NCI-H2081 (cell line): Measurements from ENCODE around the gene RAMP3.
"Not testable (repeated sequence)": the region's sequence is repeated elsewhere in the genome, so short reads cannot be mapped to it uniquely, and the experiment has no call there.

Source experiments
- DNase-seq, 2 experiments: peaks; one replicate each; lab custom pipeline; 2025; lab: John Stamatoyannopoulos, UW

RAMP3 gene

DNA sequence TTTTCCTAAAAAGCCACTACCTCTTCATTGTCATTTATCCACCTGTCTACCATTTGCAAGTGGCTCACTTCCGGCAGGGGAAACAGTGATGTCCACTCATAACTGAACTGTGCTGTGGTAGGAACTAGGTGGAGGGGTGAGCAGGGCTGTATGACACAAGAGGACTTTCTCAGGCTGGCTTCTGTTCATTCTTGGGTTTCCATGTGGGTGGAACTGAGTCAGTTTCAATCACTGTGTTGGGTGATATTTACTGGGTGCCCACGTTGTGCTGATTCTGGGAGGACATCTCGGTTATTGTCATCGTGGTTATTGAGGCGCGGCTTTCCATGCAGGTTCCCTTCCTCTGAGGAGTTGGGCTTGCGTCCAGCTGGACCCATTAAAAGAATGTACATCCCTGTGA lies 38.8 kb downstream of the RAMP3 start:
- DNase-seq: no peak

GRCh38 chr7:45197461-45197860 lies 39.9 kb downstream of the RAMP3 start:
- DNase-seq: no peak

DNA sequence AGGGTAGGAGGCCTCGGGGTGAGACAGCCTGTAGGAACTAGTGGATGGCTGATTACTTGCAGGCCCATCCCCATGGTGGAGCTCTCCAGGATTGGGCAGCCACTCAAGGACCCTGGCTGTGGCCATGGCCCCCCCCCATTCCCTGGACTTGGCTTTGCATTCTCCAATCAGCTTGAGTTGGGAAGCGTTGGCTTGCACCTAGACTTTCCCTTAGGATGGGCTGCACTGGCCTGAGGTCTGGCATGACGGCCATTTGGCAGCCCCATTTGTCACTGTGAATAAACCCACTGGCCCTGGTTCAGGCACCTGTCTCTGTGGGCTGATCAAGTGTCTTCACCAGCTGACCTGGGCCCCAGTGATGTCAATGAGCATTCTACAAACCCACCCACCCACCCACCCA lies 41.4 kb downstream of the RAMP3 start:
- DNase-seq: no peak

DNA sequence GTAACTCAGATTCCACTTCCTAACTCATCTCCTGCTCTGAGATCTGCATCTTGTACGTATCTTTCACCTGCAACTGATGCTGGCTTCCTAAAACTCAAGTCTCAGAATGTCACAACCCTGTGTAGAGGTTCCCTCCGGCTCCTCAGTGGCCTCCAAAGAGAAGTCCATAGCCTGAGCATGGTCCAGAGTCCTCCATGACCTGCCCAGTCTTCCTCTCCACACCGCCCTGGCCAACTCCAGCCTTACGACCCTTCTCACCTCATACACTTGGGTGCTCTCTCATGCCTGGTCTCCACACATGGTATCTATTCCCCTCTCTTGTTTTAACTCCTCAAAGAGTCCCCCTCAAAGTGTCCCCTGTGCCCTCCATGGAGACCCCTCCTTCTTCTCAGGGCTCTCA lies 41.9 kb downstream of the RAMP3 start:
- DNase-seq: no peak

- no peak for DNase-seq
Observed at GRCh38 chr7:45202625-45203024, 45.0 kb downstream of the RAMP3 start.

GRCh38 chr7:45203036-45203435 lies 45.4 kb downstream of the RAMP3 start:
- DNase-seq: no peak

GRCh38 chr7:45203459-45203858 lies 45.9 kb downstream of the RAMP3 start:
- DNase-seq: no peak

GRCh38 chr7:45203936-45204445 lies 46.4 kb downstream of the RAMP3 start:
- DNase-seq: no peak

GRCh38 chr7:45206266-45206665 lies 48.7 kb downstream of the RAMP3 start:
- not testable (repeated sequence) for DNase-seq

- DNase-seq: not testable (repeated sequence)
Observed at GRCh38 chr7:45209909-45210308, 52.3 kb downstream of the RAMP3 start.

- DNase-seq: no peak
Observed at GRCh38 chr7:45211066-45211465, 53.5 kb downstream of the RAMP3 start.

- no peak for DNase-seq
Observed at GRCh38 chr7:45211958-45212357, 54.4 kb downstream of the RAMP3 start.

- no peak for DNase-seq
Observed at GRCh38 chr7:45212606-45213005, 55.0 kb downstream of the RAMP3 start.

DNA sequence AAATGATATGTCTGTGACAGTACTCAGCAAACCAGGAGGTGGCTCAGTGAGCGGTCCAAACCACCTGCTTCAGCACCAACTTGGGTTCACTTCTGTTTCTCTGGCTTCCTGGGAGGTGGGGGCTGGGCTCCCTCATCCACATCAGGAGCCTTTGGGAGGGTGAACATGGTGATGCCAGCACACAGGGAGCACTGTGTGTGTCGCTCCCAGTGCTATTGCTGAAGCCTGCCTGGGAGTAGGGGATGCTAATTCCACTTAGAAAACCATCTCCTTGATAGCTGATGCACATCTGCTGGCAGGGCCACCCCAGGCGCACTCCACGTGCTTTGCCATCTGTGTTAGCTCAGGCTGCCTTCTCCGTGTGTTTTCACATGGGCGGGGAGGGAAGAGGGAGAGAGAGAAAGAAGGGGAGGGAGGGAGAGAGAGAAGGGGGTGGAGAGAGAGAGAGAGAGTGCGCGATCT lies 58.0 kb downstream of the RAMP3 start:
- peak in 1 of 2 experiments; percentile 22 for DNase-seq

DNA sequence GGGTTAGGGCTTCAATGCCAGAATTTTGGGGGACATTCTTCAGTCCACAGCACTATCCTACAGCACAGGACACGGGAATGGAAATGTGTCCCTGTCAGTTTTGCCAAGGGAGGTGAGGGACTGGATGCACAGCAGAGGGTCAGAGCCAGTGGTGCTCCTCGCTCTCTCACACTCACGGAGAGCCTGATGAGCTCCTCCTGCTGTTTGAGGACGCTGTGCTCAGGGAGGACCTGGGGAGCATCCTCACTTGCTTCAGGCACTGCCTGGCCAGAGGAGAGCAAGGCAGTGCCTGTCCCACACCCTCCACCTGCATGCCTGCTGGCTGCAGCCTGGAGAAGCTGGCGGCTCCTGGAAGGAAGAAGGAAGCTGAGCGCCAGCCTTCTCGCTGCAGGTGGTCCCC lies 58.6 kb downstream of the RAMP3 start:
- DNase-seq: no peak

DNA sequence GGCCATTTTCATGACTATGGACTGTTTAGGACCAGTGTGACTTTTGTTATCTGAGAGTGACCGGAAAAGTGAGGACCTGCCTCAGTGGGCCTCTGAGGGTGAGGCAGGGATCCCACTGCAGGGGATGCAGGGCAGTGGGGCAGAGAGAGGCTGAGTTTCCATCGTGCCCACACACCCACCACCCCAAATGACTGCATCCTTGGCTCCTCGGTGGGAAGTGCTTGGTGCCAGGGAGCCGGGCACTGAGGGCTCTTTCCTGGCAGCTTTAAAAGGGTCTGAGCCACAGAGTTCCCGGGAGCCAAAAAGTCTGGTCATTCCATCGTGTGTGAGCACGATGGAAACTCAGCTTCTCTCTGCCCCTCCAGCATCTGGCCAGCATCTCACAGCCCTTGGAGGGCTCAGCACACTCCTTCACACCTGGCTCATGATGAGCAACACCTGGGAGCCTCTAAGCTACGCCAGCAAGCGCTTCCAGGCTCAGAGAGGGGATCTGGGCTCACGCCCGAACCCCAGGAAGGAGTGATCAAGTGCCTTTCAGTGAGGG lies 59.1 kb downstream of the RAMP3 start:
- no peak for DNase-seq

GRCh38 chr7:45217358-45217757 lies 59.8 kb downstream of the RAMP3 start:
- no peak for DNase-seq

- no peak for DNase-seq
Observed at GRCh38 chr7:45219130-45219529, 61.5 kb downstream of the RAMP3 start.

GRCh38 chr7:45219801-45220435 lies 62.3 kb downstream of the RAMP3 start:
- DNase-seq: no peak

DNA sequence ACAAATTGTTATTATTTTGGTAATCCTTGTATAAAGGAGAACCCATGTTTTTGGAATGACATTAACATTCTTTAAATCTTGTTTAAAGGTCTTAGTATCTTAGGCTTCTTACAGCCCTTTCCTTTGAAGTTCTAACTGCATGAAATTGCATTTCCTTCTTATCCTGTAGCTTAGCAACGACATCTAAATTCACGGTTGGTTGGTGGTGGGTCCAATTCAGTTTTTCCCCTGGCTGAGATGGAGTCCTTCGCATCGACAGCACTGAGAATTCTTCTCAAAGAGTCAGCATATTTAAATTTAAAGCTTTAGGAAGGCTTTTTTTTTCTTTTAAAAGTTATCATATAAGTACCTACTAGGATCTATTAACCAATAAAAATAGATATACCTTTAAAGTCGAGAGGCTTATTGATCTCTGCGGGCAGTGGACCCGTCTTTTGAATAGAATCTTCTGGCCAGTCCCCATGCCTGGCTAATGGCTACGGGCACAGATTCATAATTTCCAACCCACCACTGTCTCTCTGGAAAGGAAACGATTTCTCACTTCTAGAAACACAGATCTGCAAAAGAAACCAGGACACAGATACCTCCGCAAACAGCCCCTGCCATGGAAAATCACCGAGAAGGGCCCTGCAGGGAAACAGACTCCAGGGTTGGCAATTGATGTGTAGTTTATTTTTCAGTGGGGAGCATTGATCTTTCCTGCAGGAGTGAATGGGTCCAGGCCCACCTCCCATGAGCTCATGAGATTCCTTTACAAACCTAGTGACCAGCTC lies 63.4 kb downstream of the RAMP3 start:
- DNase-seq: no peak

GRCh38 chr7:45221896-45222604 lies 64.5 kb downstream of the RAMP3 start:
- no peak for DNase-seq

DNA sequence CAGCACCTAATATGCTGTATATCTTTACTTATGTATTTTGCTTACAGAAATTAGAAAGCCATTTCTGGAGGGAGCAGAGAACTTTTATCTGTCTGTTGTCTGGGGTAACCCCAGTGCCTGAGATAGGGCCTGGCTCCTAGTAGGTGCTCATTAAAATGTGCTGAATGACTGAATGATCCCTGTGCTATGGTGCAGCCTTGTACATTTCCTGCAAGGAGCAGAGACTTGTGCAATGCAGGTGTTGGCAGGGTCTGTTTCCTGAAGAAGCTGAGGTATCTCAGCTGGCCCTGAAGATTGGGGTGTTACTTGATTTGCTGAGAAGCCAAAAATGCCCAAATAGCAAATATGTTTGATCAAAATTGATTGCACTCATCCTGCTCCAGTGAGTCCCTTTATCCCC lies 65.5 kb downstream of the RAMP3 start:
- DNase-seq: no peak
